Epithelial cell of prostate (primary cell): ENCODE data around the gene SLC37A3.

ENCODE experiments used
- DNase-seq: peaks from one replicate; pipeline ENCODE4 v3.0.0-alpha.2; 2011; ENCODE audit warnings: low read depth, low spot score
- H3K27ac ChIP-seq: fragments of 450-650 bp; 2 replicates; pipeline ENCODE4 v1.5.1; 2017; ENCODE audit warnings: mild to moderate bottlenecking

SLC37A3 gene

GRCh38 chr7:140402178-140402835 is 4.0 kb upstream of the SLC37A3 start:
- H3K27ac ChIP-seq: no peak overlapping the region
- DNase-seq: peak; percentile 10

GRCh38 chr7:140400381-140400780 is 2.1 kb upstream of the SLC37A3 start:
- no peak overlapping the region for H3K27ac ChIP-seq
- DNase-seq: no peak

GRCh38 chr7:140398821-140399220 is 491 bp upstream of the SLC37A3 start:
- H3K27ac ChIP-seq: no peak overlapping the region
- DNase-seq: no peak

- H3K27ac ChIP-seq: no peak overlapping the region
- DNase-seq: no peak
Observed at GRCh38 chr7:140393756-140394306, 4.5 kb downstream of the SLC37A3 start.

GRCh38 chr7:140391634-140392033 is 6.7 kb downstream of the SLC37A3 start:
- no peak for DNase-seq
- H3K27ac ChIP-seq: no peak overlapping the region

- no peak for DNase-seq
- H3K27ac ChIP-seq: no peak overlapping the region
Observed at GRCh38 chr7:140390466-140391190, 7.7 kb downstream of the SLC37A3 start.

GRCh38 chr7:140390034-140390433 is 8.3 kb downstream of the SLC37A3 start:
- DNase-seq: no peak
- no peak overlapping the region for H3K27ac ChIP-seq

GRCh38 chr7:140389445-140389844 is 8.9 kb downstream of the SLC37A3 start:
- DNase-seq: no peak
- H3K27ac ChIP-seq: no peak overlapping the region

GRCh38 chr7:140384894-140385545 is 13.3 kb downstream of the SLC37A3 start:
- no peak for DNase-seq
- no peak overlapping the region for H3K27ac ChIP-seq

- DNase-seq: no peak
- no peak overlapping the region for H3K27ac ChIP-seq
Observed at GRCh38 chr7:140383954-140384713, 14.2 kb downstream of the SLC37A3 start.

GRCh38 chr7:140375892-140376730 is 22.2 kb downstream of the SLC37A3 start:
- DNase-seq: no peak
- H3K27ac ChIP-seq: no peak overlapping the region

GRCh38 chr7:140375323-140375722 is 23.0 kb downstream of the SLC37A3 start:
- DNase-seq: no peak
- H3K27ac ChIP-seq: no peak overlapping the region

- H3K27ac ChIP-seq: no peak overlapping the region
- DNase-seq: no peak
Observed at GRCh38 chr7:140369294-140369693, 29.0 kb downstream of the SLC37A3 start.

GRCh38 chr7:140367528-140367927 is 30.8 kb downstream of the SLC37A3 start:
- no peak overlapping the region for H3K27ac ChIP-seq
- no peak for DNase-seq

GRCh38 chr7:140364819-140365218 is 33.5 kb downstream of the SLC37A3 start:
- DNase-seq: peak; percentile 48
- peak overlapping the region; percentile 62 for H3K27ac ChIP-seq

- DNase-seq: no peak
- H3K27ac ChIP-seq: no peak overlapping the region
Observed at GRCh38 chr7:140360697-140361229, 37.6 kb downstream of the SLC37A3 start.

GRCh38 chr7:140358412-140359051 is 39.8 kb downstream of the SLC37A3 start:
- H3K27ac ChIP-seq: no peak overlapping the region
- DNase-seq: no peak

- H3K27ac ChIP-seq: no peak overlapping the region
- DNase-seq: no peak
Observed at GRCh38 chr7:140358024-140358411, 40.3 kb downstream of the SLC37A3 start.

GRCh38 chr7:140350056-140350455 is 48.3 kb downstream of the SLC37A3 start:
- no peak for DNase-seq
- H3K27ac ChIP-seq: no peak overlapping the region
